Esophagus muscularis mucosa (tissue), 4 donors: Measurements from ENCODE around the gene MGST2. TPM values are rescaled to one million over a fixed set of nuclear protein-coding genes. Genes with fewer than 3 reads are reported as not detected.
"Not testable (repeated sequence)": the region's sequence is repeated elsewhere in the genome, so short reads cannot be mapped to it uniquely, and the experiment has no call there.

Experiments used
- DNase-seq: peaks from one replicate; pipeline ENCODE4 v3.0.0-alpha.2; 2017; ENCODE audit errors: extremely low spot score
- H3K27ac ChIP-seq, 4 donors: fragments of 200-600 bp; sonication (generic); replicated peaks in 1 of 4; 1 replicate in 3 of 4; 2 replicates in 1 of 4; pipeline ENCODE4 v1.5.1; 2016 to 2019; ENCODE audit warnings: mild to moderate bottlenecking in 1 of 4
- H3K27me3 ChIP-seq, 4 donors: fragments of 200-600 bp; sonication (generic); one replicate each; pipeline versions ENCODE4 v1.5.1 to v1.6.0; 2016 to 2019
- H3K36me3 ChIP-seq, 4 donors: fragments of 200-600 bp; sonication (generic); one replicate each; pipeline ENCODE4 v1.5.1; 2016 to 2019
- H3K4me1 ChIP-seq, 4 donors: fragments of 200-600 bp; sonication (generic); one replicate each; pipeline ENCODE4 v1.5.1; 2016 to 2019
- H3K4me3 ChIP-seq, 4 donors: fragments of 200-600 bp; sonication (generic); 1 replicate in 2 of 4; 2 replicates in 2 of 4; pipeline ENCODE4 v1.5.1; 2016 to 2019; ENCODE audit warnings: mild to moderate bottlenecking in 4 of 4, moderate library complexity in 1 of 4
- H3K9me3 ChIP-seq, 4 donors: fragments of 200-600 bp; sonication (generic); 1 replicate in 3 of 4; 2 replicates in 1 of 4; pipeline ENCODE4 v1.5.1; 2016 to 2019
- CTCF ChIP-seq, 3 experiments: fragments of 200-600 bp in 2 of 3; fragments of 450-650 bp in 1 of 3; sonication (generic) in 2 of 3; IDR thresholded peaks; one replicate each; pipeline ENCODE4 v1.5.1; 2017 to 2019; ENCODE audit warnings: antibody characterized with exemption in 3 of 3, mild to moderate bottlenecking in 2 of 3, moderate library complexity in 1 of 3
- EP300 ChIP-seq: sonication (generic); formaldehyde crosslinking; IDR thresholded peaks from one replicate; pipeline ENCODE4 v1.6.1; 2017; ENCODE audit warnings: antibody characterized with exemption
- POLR2A ChIP-seq: fragments of 450-650 bp; IDR thresholded peaks from one replicate; pipeline ENCODE4 v1.6.1; 2017; ENCODE audit warnings: antibody characterized with exemption, moderate library complexity, mild to moderate bottlenecking, low read depth
- POLR2AphosphoS5 ChIP-seq, 2 donors: sonication (generic); formaldehyde crosslinking; IDR thresholded peaks; one replicate each; pipeline ENCODE4 v1.6.1; 2017; ENCODE audit warnings: antibody characterized with exemption in 2 of 2
- WGBS: methylation state at CpG from one replicate; pipeline ENCODE4 v1.1.5; 2018; 5-methylcytosine and 5-hydroxymethylcytosine counted together
- intact Hi-C: fragments of 100-400 bp; cut with DNase I; formaldehyde crosslinking; loops from one replicate; pipeline ENCODE4 v1.15.1; 2023
- total RNA-seq, 4 donors: library from RNA; depleted of rRNA; stranded (reverse); fragments of >200 nt; gene quantifications; one replicate each; pipeline versions ENCODE4 v1.1.0 to v1.2.1, GENCODE V29; 2016

Gene MGST2
- total RNA-seq, 4 donors from 2014 or later, result 28.7 to 39.7 (median 34.2) TPM

DNA sequence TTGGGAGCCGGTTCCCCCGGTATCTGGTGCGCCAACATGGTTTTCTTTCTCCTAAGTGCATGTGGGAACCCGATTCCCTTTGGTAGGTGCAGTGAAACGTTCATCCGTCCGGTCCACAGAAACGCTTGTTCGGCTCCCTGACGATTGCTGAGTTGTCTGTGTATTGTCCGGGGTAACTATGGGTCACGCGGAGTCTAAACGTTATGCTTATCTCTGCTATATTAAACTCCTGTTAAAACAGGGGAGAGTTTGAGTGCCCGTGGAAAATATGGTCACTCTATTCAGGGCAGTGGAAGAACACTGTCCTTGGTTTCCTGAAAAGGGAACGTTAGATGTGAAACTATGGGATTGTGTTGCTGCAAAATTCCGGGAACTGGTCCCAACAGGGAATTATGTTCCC lies 32.4 kb upstream of the MGST2 start:
- H3K27ac ChIP-seq, result peak overlapping the region in 2 of 4 donors; percentile 14 to 36

GRCh38 chr4:139633661-139634060 lies 32.0 kb upstream of the MGST2 start:
- 51% methylated on average over 11 of the region's 11 CpGs for WGBS
- intact Hi-C loops, result loop anchor here (5.0 kb wide), 2 partner anchors 136 to 216 kb away; no protein-coding TSS in a partner anchor
- H3K4me1 ChIP-seq, result no peaks in the 10 kb centered on the region

More for the DNA sequence above, 32.4 kb upstream of the MGST2 start:
- peaks cover 0 to 7% (median 1%) of the 10 kb centered on the region in 4 donors for H3K9me3 ChIP-seq
- WGBS, result 72% methylated on average over 17 of the region's 17 CpGs
- no peaks in the 10 kb centered on the region for H3K27me3 ChIP-seq
- H3K4me1 ChIP-seq, result no peaks in the 10 kb centered on the region
- TF ChIP-seq POLR2A, result no peak
- TF ChIP-seq CTCF (IDR thresholded peaks at IDR 0.05), result no peak
- no peak for TF ChIP-seq EP300
- TF ChIP-seq POLR2AphosphoS5 (IDR thresholded peaks at IDR 0.05), result no peak
- intact Hi-C loops, result loop anchor here (5.0 kb wide), 2 partner anchors 136 to 216 kb away; no protein-coding TSS in a partner anchor
- DNase-seq, result no peak
- H3K4me3 ChIP-seq, result peak overlapping the region; percentile 32 to 36 (median 34)
- H3K36me3 ChIP-seq, result no peaks in the 10 kb centered on the region

GRCh38 chr4:139635966-139636365 lies 29.7 kb upstream of the MGST2 start:
- TF ChIP-seq POLR2AphosphoS5 (IDR thresholded peaks at IDR 0.05), result no peak
- TF ChIP-seq CTCF (IDR thresholded peaks at IDR 0.05), result no peak
- no peak for TF ChIP-seq POLR2A
- TF ChIP-seq EP300, result no peak

More at GRCh38 chr4:139633661-139634060, 32.0 kb upstream of the MGST2 start:
- H3K36me3 ChIP-seq, result no peaks in the 10 kb centered on the region
- H3K27me3 ChIP-seq, result no peaks in the 10 kb centered on the region
- peak overlapping the region; percentile 32 to 36 (median 34) for H3K4me3 ChIP-seq
- no peak for TF ChIP-seq EP300
- TF ChIP-seq POLR2A, result no peak
- peak; percentile 35 to 59 (median 42) for TF ChIP-seq CTCF (IDR thresholded peaks at IDR 0.05)
- no peak for TF ChIP-seq POLR2AphosphoS5 (IDR thresholded peaks at IDR 0.05)
- DNase-seq, result no peak
- peaks cover 0 to 11% (median 4%) of the 10 kb centered on the region in 4 donors for H3K9me3 ChIP-seq
- peak overlapping the region in 2 of 4 donors; percentile 14 to 36 for H3K27ac ChIP-seq

DNA sequence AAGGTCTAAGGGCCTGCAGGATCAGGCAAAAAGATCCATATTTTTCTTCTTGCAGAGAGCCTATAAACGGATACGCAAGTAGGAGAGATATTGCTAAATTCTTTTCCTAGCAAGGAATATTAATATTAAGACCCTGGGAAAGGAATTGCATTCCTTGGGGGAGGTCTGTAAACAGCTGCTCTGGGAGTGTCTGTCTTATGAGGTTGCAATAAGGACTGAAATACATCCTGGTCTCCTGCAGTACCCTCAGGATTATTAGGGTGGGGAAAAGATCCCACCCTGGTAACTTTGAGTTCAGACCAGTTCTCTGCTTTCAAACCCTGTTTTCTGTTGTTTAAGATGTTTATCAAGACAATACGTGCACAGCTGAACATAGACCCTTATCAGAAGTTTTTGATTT lies 27.3 kb upstream of the MGST2 start:
- DNase-seq, H3K4me1 ChIP-seq, H3K27ac ChIP-seq, H3K36me3 ChIP-seq, H3K27me3 ChIP-seq, H3K4me3 ChIP-seq: not testable (repeated sequence)
- peaks cover 0 to 16% (median 6%) of the 10 kb centered on the region in 4 donors for H3K9me3 ChIP-seq
- intact Hi-C loops, result loop anchor here (5.0 kb wide), 1 partner anchor 151 kb away; no protein-coding TSS in a partner anchor
- WGBS, result 96% methylated on average over 3 of the region's 3 CpGs

More at GRCh38 chr4:139635966-139636365, 29.7 kb upstream of the MGST2 start:
- Histone ChIP-seq H3K4me3 (no peak overlapping the region), H3K27ac (no peak overlapping the region), H3K4me1 (no peaks in the 10 kb centered on the region), H3K9me3 (peaks cover 0 to 16% (median 6%) of the 10 kb centered on the region in 4 donors), H3K27me3 (no peaks in the 10 kb centered on the region), H3K36me3 (no peaks in the 10 kb centered on the region)
- intact Hi-C loops, result loop anchor here (5.0 kb wide), 1 partner anchor 149 kb away; no protein-coding TSS in a partner anchor
- DNase-seq, result no peak
- 68% methylated on average over 3 of the region's 3 CpGs for WGBS

GRCh38 chr4:139639654-139640053 lies 26.0 kb upstream of the MGST2 start:
- Histone ChIP-seq H3K4me3 (no peak overlapping the region), H3K9me3 (peaks cover 0 to 16% (median 6%) of the 10 kb centered on the region in 4 donors), H3K36me3 (no peaks in the 10 kb centered on the region), H3K27me3 (no peaks in the 10 kb centered on the region), H3K27ac (no peak overlapping the region), H3K4me1 (no peaks in the 10 kb centered on the region)
- no peak for TF ChIP-seq POLR2A
- TF ChIP-seq POLR2AphosphoS5 (IDR thresholded peaks at IDR 0.05), result no peak
- TF ChIP-seq CTCF (IDR thresholded peaks at IDR 0.05), result no peak
- WGBS, result 98% methylated on average over 4 of the region's 5 CpGs
- intact Hi-C loops, result loop anchor here (5.0 kb wide), 1 partner anchor 152 kb away; no protein-coding TSS in a partner anchor
- no peak for DNase-seq
